UCSD-AML1 (cell line): ENCODE results near the gene ICOS.
"Not testable (repeated sequence)": the region's sequence is repeated elsewhere in the genome, so short reads cannot be mapped to it uniquely, and the experiment has no call there.

Experiments used
- DNase-seq: peaks from one replicate; lab custom pipeline; 2025; ENCODE audit not compliant: unreplicated experiment; lab: John Stamatoyannopoulos, UW

The ICOS gene

GRCh38 chr2:203973000-203973399 lies 36.4 kb downstream of the ICOS start:
- DNase-seq, result no peak

GRCh38 chr2:203973676-203974075 lies 37.1 kb downstream of the ICOS start:
- no peak for DNase-seq

- no peak for DNase-seq
These were observed 39.3 kb downstream of the ICOS start for GRCh38 chr2:203975912-203976311.

DNA sequence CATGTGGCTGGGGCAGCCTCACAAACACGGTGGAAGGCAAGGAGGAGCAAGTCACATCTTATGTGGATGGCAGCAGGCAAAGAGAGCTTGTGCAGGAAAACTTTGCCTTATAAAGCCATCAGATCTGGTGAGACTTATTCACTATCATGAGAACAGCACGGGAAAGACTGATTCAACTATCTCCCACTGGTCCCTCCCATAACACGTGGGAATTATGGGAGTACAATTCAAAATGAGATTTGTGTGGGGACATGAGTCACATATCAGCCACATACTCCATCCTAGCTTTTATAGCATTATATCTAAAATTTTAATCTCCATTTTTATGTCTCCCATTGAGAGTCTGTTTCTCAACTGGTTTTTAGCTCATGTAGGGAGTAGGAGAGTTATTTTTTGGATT lies 45.7 kb downstream of the ICOS start:
- no peak for DNase-seq

GRCh38 chr2:203983064-203983715 lies 46.6 kb downstream of the ICOS start:
- DNase-seq, result no peak

DNA sequence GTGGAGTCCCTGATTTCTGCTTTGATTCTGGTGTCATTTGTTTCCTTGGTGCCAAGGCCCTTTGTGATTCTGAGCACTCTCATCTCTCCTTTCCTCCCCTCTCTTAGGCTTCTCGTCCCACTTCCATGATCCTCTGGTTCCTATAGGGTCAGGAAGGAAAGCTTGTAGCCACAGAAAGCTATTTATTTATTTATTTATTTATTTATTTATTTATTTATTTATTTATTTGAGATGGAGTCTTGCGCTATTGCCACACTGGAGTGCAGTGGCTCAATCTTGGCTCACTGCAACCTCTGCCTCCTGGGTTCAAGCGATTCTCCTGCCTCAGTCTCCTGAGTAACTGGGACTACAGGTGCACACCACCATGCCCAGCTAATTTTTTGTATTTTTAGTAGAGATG lies 49.4 kb downstream of the ICOS start:
- not testable (repeated sequence) for DNase-seq

DNA sequence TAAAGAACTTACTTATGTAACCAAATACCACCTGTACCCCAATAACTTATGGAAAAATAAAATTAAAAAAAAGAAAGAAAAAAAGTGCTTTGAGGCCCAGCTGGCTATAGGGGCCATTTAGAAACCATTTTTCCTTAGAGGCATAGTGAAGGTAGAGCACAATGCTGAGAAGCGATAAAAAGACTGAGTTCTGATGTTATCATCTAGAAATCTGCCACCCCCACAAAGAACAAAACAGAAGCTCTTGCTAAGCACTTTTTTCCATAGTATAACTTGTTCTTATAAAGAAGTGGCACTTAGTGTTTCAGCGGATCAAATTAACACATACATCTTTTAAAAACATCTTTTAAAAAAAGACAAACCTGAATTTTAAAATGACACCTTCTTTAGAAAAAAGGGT lies 51.4 kb downstream of the ICOS start:
- no peak for DNase-seq

- DNase-seq, result no peak
These were observed 52.1 kb downstream of the ICOS start for GRCh38 chr2:203988500-203989260.

GRCh38 chr2:203989521-203989920 lies 53.0 kb downstream of the ICOS start:
- no peak for DNase-seq

DNA sequence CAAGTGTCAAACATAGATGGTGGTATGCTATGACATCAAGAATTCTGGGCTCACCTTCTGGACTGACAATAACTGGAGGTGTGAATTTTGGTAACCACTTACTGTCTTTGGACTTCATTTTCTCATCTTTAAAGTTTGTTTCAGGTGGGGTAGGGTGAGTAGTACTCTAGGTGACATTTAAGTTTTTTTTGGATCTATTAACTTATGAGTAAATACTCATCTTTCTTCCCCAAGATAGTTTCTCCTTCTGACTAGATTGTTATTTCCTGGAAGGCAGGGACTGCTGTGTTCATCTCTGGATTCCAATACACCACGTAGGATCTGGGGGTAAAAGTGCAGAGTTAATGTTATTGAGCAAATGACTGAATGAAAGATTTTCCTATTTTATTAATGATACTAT lies 55.9 kb downstream of the ICOS start:
- DNase-seq, result no peak

GRCh38 chr2:203993011-203993410 lies 56.4 kb downstream of the ICOS start:
- no peak for DNase-seq

DNA sequence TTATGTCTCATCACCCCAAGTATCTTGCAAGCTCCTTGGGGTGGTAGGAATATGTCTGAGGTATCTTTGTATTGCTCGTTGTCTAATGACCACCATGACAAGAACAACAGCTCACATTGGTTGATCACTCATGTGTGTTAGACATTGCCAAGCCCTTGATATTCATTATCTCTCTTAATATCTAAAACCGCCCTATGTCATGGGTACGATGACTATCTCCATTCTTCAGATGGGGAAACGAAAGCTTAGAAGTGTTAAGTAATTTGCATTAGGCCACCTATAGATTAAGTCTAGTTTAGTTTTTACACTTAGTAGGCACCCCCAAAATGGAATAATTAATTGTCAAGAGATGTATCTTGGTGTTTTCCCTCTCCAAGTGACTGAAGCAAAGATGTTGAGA lies 57.0 kb downstream of the ICOS start:
- DNase-seq, result no peak

DNA sequence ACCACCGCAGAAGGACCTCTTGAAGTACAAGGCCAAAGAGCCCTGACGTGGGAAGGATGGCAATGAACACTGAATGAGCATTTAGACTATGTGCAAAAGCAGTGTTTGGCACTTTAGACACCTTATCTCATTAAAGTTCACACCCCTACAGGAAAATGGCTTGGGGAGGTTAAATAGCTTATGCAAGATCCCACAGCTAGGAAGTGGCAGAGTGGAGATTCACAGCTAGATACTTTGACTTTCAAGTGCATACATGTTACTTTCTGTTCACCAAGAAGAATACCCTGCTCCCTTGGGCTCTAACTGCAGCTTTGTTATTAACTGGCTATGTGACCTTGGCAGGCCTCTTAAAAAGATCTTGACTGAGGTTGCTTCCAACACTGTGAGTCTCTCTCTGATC lies 58.2 kb downstream of the ICOS start:
- DNase-seq, result no peak

GRCh38 chr2:203996692-203997091 lies 60.1 kb downstream of the ICOS start:
- DNase-seq, result no peak

DNA sequence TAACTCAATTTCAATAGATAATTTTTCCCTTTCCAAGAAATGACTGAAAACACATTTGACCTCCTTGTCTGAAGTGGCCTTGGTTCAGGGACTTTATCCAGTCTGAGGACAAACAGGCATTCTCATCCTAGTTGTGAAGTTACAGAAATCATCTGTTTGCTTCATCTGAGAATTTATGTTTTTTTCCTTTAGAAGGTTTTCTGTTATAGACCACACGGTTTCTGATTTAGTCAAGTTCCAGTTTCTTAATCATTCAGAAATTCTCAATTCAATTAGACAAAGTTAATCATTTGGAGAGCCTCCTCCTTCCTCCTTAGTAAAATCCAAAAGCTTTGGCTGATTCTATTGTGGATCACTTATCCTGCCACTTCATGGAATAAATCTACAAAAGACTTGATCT lies 60.9 kb downstream of the ICOS start:
- no peak for DNase-seq

- no peak for DNase-seq
These were observed 61.6 kb downstream of the ICOS start for GRCh38 chr2:203997980-203998809.

GRCh38 chr2:203999835-204000234 lies 63.3 kb downstream of the ICOS start:
- no peak for DNase-seq

DNA sequence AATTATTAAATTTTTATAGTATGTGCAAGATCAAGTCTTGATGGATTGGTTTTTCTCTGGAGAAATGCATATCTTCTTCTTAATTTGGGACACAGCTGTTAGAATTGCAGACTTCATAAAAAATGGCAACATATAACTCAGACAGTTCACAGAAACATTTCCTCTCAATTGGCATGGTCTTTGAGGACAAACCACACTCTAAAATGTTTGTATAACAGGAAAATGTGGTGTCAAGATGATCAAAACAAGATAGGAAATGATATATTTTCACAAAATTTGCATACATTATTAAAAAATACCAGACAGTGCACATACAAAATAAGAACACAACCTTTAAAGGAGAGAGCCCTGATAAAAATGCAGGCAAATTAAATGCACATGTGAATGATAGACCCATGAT lies 63.9 kb downstream of the ICOS start:
- no peak for DNase-seq

GRCh38 chr2:204003276-204003990 lies 66.9 kb downstream of the ICOS start:
- no peak for DNase-seq

- DNase-seq, result no peak
These were observed 68.3 kb downstream of the ICOS start for GRCh38 chr2:204004912-204005311.
